ENCODE data around the gene MPV17L2.

Gene MPV17L2

DNA sequence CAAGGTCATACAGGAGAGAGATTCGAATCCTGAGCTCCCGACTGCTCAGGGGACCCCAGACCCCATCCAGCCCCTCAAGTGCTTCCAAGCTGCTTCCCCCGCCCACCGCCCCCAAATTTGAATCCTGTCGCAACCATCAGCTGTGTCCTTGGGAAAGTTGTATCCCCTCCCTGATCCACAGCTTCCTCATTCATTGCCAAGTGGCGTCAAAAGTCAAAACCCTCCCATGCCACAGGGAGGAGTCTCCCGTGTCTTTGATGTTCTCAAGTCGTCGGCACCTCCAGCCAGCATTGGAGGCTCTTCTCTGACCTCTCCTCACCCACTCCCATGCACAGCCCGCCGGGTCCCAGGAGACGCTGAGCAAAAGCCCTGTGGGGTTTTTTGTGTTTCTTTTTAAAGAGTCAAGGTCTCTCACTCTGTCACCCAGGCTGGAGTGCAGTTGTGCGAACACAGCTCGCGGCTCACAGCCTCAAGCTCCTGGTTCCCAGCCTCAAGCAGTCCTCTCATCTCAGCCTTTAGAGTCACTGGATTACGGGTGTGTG is 22.2 kb upstream of the MPV17L2 start:
- H3K27ac ChIP-seq (ENCODE audit: low read depth, low read length) = peak overlapping the region; percentile 97
- H3K79me2 ChIP-seq (ENCODE audit: control insufficient read depth, low read length) = peaks cover 35% of the 10 kb centered on the region
- H3K4me1 ChIP-seq (ENCODE audit: control insufficient read depth, low read length) = peaks cover 66% of the 10 kb centered on the region
- H3K27me3 ChIP-seq (ENCODE audit: control insufficient read depth, low read length) = no peaks in the 10 kb centered on the region
- H3K36me3 ChIP-seq (ENCODE audit: control insufficient read depth, low read length) = peaks cover 43% of the 10 kb centered on the region
- H3K9me2 ChIP-seq (replicated peaks; ENCODE audit: control insufficient read depth, low read length) = no peaks in the 10 kb centered on the region
- peak overlapping the region; percentile 99 for H3K4me2 ChIP-seq (ENCODE audit: low read length)
- H3F3A ChIP-seq (ENCODE audit: control insufficient read depth, insufficient read depth) = peaks cover 33% of the 10 kb centered on the region
- TF ChIP-seq, protein P1, sequence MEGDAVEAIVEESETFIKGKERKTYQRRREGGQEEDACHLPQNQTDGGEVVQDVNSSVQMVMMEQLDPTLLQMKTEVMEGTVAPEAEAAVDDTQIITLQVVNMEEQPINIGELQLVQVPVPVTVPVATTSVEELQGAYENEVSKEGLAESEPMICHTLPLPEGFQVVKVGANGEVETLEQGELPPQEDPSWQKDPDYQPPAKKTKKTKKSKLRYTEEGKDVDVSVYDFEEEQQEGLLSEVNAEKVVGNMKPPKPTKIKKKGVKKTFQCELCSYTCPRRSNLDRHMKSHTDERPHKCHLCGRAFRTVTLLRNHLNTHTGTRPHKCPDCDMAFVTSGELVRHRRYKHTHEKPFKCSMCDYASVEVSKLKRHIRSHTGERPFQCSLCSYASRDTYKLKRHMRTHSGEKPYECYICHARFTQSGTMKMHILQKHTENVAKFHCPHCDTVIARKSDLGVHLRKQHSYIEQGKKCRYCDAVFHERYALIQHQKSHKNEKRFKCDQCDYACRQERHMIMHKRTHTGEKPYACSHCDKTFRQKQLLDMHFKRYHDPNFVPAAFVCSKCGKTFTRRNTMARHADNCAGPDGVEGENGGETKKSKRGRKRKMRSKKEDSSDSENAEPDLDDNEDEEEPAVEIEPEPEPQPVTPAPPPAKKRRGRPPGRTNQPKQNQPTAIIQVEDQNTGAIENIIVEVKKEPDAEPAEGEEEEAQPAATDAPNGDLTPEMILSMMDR (IDR thresholded peaks at IDR 0.05; ENCODE audit: low read depth, low read length, poor library complexity, severe bottlenecking) = no peak
- no peak for TF ChIP-seq EZH2phosphoT487 (IDR thresholded peaks at IDR 0.05; ENCODE audit: borderline replicate concordance, low read length)
- peak overlapping the region; percentile 96 for H3K4me3 ChIP-seq (ENCODE audit: low read length)
- H4K20me1 ChIP-seq (ENCODE audit: control insufficient read depth, insufficient read depth, low read depth, low read length) = peaks cover 9% of the 10 kb centered on the region
- no peaks in the 10 kb centered on the region for H3K9me3 ChIP-seq (ENCODE audit: control insufficient read depth, insufficient read depth, low read length)

DNA sequence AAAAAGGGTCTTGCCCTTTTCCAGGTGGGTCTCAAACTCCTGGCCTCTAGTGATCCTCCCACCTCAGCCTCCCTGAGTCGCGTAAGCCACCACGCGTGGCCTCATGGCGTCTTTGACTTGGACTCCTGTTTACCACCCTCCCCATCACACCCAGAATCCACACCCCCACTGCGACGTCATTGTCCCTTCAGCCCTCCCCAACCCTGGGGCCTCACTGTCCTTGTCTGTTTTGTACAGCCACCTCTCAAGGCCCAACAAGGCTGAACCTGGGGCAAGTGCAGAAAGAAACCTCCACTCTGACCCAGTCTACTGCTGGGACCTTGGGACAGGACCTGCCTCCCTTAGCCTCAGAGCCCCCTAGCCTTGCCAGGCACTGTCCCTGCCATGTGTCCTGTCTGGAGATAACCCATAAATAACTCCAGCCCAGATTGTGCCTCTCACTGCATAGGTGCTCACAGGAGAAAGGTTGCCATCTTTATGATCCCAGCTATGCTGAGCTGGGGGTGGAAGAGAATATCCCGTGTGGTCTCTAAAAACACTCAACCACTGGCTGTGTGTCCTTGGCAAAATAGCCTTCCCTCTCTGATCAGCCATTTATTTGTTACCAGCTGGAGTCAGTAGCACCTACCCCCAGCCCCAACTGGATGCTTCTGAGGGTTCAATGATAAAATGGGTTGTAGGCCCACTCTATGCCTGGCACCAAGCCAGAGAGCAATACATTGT is 21.3 kb upstream of the MPV17L2 start:
- Histone ChIP-seq H3K9me2 (replicated peaks; ENCODE audit: control insufficient read depth, low read length) (no peaks in the 10 kb centered on the region), H4K20me1 (ENCODE audit: control insufficient read depth, insufficient read depth, low read depth, low read length) (peaks cover 9% of the 10 kb centered on the region), H3K36me3 (ENCODE audit: control insufficient read depth, low read length) (peaks cover 46% of the 10 kb centered on the region), H3K4me1 (ENCODE audit: control insufficient read depth, low read length) (peaks cover 72% of the 10 kb centered on the region), H3K27me3 (ENCODE audit: control insufficient read depth, low read length) (no peaks in the 10 kb centered on the region), H3K79me2 (ENCODE audit: control insufficient read depth, low read length) (peaks cover 43% of the 10 kb centered on the region), H3K27ac (ENCODE audit: low read depth, low read length) (peak overlapping the region; percentile 97), H3K4me2 (ENCODE audit: low read length) (peak overlapping the region; percentile 99), H3K4me3 (ENCODE audit: low read length) (peak overlapping the region; percentile 96), H3K9me3 (ENCODE audit: control insufficient read depth, insufficient read depth, low read length) (no peaks in the 10 kb centered on the region), H3F3A (ENCODE audit: control insufficient read depth, insufficient read depth) (peaks cover 33% of the 10 kb centered on the region)
- TF ChIP-seq, protein P1 (IDR thresholded peaks at IDR 0.05; ENCODE audit: low read depth, low read length, poor library complexity, severe bottlenecking) = no peak
- no peak for TF ChIP-seq EZH2phosphoT487 (IDR thresholded peaks at IDR 0.05; ENCODE audit: borderline replicate concordance, low read length)

DNA sequence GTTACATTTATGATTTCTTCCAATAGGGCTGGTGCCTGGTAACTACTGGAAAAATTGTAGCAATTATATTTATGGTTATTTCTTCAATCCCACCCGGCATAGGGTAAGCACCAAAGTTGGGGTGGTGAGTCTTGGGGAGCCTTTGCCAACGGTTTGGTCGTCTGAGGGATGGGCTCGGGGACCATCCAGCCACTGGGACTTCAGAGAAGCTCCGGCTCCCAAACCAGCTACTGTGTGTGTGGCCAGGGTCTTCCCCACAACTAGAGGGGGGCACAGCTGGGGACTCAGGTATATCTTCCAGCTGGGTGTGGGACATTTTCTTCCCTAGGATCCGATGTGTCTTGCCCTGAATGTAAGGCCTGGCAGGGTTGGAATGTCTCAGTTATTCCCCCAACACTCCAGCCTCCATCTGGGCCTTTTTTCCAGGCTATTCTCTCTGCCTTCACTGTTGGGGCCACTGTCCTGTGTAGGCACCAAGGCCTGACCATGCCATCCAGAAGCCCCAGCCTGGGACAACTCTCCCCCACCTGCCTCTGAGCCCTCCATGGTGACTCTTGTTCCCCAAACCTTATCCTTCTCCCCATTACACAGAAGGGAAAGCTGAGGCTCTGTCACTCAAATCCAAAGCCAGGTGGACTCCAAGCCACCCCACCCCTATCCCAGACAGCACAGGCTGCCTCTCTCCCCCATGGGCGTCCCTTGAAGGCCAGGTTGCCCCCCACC is 20.5 kb upstream of the MPV17L2 start:
- peaks cover 9% of the 10 kb centered on the region for H4K20me1 ChIP-seq (ENCODE audit: control insufficient read depth, insufficient read depth, low read depth, low read length)
- peaks cover 46% of the 10 kb centered on the region for H3K36me3 ChIP-seq (ENCODE audit: control insufficient read depth, low read length)
- H3K4me3 ChIP-seq (ENCODE audit: low read length) = peak overlapping the region; percentile 96
- H3K4me1 ChIP-seq (ENCODE audit: control insufficient read depth, low read length) = peaks cover 80% of the 10 kb centered on the region
- peak overlapping the region; percentile 99 for H3K4me2 ChIP-seq (ENCODE audit: low read length)
- peak overlapping the region; percentile 97 for H3K27ac ChIP-seq (ENCODE audit: low read depth, low read length)
- no peaks in the 10 kb centered on the region for H3K27me3 ChIP-seq (ENCODE audit: control insufficient read depth, low read length)
- H3K9me2 ChIP-seq (replicated peaks; ENCODE audit: control insufficient read depth, low read length) = no peaks in the 10 kb centered on the region
- H3K79me2 ChIP-seq (ENCODE audit: control insufficient read depth, low read length) = peaks cover 49% of the 10 kb centered on the region
- TF ChIP-seq, protein P1 (IDR thresholded peaks at IDR 0.05; ENCODE audit: low read depth, low read length, poor library complexity, severe bottlenecking) = no peak
- TF ChIP-seq EZH2phosphoT487 (IDR thresholded peaks at IDR 0.05; ENCODE audit: borderline replicate concordance, low read length) = no peak
- H3F3A ChIP-seq (ENCODE audit: control insufficient read depth, insufficient read depth) = peaks cover 33% of the 10 kb centered on the region
- H3K9me3 ChIP-seq (ENCODE audit: control insufficient read depth, insufficient read depth, low read length) = no peaks in the 10 kb centered on the region
